ENCODE measurements around the gene SLMAP. TPM values are rescaled to one million over a fixed set of nuclear protein-coding genes. Genes with fewer than 3 reads are reported as not detected.

Gene SLMAP
- total RNA-seq, 1 donor from 2014 or later, result 57.2 TPM

DNA sequence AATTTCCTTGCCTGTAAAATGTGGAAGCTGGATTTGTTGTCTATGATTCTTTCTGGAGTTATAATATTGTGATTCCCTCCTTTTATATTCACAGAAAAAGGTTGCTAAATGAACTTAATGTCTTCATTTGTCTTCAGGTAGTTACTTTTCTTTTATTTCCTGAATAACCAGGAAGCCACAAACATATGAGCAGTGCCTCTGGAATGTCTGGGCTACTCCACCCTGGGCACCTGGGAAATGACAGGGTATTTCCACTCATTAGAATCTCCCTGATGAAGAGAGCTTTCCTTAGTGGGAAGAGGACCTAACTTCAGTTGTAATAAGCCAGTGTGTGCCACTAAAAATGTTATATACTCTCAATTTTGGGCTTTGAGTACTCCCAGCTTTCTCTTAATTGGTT lies 3.8 kb upstream of the SLMAP start:
- DNase-seq (ENCODE audit: low spot score), result no peak

GRCh38 chr3:57753016-57753415 lies 3.1 kb upstream of the SLMAP start:
- no peak for DNase-seq (ENCODE audit: low spot score)

DNA sequence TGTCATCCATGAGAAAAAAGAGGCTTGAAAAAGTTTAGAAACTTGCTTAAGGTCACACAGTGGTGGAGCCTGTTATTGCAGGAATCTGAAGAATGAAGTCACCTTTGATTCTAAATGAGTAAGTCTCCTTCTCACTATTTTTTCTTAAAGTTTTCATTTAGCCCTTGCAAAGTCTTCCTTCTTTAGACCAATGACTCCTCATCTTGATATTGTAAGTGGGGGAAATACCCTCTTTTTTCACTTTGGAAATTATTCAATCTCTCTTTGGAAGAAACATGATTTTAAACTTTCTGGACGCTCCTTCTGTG lies 787 bp upstream of the SLMAP start:
- no peak for DNase-seq (ENCODE audit: low spot score)

DNA sequence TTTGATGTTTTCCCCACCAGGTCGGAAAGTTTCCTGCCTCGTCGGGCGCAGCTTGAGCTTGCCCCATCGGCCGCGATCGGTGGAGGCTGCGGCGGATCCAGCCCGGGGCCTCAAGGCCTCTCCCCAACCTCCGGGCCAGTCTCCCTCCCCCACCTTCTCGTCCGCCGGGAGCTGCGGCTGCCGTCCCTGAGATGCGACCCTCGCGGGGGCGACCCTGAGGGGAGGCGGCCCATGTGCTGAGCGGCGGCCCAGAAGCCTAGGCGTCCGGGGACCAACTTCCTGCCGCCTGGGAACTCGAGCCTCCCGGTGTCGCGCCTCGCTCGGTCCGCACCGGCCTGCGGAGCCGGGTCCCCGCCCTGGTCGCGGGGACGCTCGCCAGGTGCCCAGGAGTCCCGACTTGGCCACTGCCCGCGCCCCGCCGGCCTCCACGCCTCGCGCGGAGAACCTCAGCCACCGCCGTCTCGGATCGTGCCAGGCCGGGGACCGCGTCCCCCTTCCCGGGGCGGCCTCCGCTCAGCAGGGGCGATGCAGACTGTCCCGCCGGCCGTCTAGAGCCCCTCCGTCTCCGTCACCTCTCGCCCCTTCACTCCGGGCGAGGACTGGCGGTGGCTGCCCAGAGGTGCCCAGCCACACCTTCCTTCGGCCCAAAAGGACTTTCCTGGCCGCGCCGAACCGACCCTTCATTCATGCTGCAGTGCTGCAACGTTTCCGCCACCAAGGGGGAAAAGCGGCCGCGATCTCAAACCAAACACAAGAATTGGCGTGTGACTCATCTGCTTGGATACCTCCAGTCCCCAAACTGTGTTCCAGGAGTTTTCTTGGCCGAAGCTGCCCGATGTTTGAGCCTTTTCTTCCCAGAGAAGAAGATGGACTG lies 656 bp downstream of the SLMAP start:
- DNase-seq (ENCODE audit: low spot score), result no peak

- DNase-seq (ENCODE audit: low spot score), result no peak
Observed at GRCh38 chr3:57757642-57758297, 1.7 kb downstream of the SLMAP start.

- no peak for DNase-seq (ENCODE audit: low spot score)
Observed at GRCh38 chr3:57758686-57759085, 2.6 kb downstream of the SLMAP start.

DNA sequence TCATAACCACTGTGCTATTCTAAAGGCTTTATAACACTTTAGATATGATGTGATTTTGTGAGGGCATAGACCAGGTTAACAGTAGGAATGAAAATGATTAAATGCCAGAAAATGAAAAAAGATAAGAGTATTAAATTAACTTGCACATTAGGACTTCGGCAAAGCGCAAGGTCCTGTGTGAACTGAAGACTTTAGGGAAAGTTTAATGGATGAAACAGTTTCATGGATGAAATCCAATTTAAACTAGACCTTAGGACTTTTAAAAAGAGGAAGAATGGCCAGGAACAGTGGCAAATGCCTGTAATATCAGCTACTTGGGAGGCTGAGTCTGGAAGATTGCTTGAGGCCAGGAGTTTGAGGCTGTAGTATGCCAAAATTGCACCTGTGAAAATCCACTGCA lies 8.7 kb downstream of the SLMAP start:
- no peak for DNase-seq (ENCODE audit: low spot score)

- DNase-seq (ENCODE audit: low spot score), result no peak
Observed at GRCh38 chr3:57768595-57768994, 12.5 kb downstream of the SLMAP start.

- DNase-seq (ENCODE audit: low spot score), result no peak
Observed at GRCh38 chr3:57770009-57770827, 14.1 kb downstream of the SLMAP start.

GRCh38 chr3:57772251-57772650 lies 16.1 kb downstream of the SLMAP start:
- DNase-seq (ENCODE audit: low spot score), result no peak

GRCh38 chr3:57777774-57778173 lies 21.7 kb downstream of the SLMAP start:
- DNase-seq (ENCODE audit: low spot score), result no peak

GRCh38 chr3:57778494-57778893 lies 22.4 kb downstream of the SLMAP start:
- DNase-seq (ENCODE audit: low spot score), result no peak

GRCh38 chr3:57779666-57780065 lies 23.6 kb downstream of the SLMAP start:
- no peak for DNase-seq (ENCODE audit: low spot score)

DNA sequence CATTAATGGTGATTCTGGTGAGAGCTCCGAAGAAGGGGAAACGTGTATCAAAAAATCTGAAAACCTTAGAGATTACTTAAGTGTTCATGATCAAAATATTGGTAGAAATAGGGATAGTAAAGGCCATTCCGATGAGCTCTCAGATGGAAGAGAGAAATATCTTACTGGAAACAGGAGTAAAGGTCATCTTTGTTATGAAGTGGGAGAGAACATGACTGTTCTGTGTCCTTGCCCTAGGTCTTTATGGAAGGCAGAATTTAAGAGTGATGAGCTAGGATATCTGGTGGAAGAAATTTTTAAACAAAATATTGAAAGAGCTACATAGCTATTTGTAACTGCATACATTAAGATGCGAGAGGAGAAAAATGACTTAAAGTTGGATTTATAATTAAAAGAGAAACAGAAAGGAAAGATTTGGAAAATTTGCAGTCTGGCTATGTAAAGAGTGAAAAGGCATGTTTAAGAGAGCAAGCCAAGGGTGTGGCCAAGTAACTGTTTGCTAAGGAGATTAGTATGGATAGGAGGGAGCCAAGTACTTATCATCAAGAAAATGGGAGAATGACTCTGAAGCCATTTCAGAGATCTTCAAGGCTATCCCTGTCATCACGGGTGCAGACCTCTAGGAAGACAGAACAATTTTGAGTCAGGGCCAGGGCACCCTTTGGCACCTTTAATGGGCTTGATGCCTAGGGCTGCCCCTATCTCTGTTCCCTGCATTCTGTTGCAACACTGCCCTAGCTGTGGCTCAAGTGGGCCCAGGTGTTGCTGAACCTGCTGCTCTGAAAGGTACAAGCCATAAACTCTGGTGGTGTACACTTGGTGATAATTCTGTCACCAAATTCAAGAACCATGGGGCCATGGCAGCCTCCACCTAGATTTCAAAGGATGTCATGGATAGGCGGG lies 27.3 kb downstream of the SLMAP start:
- no peak for DNase-seq (ENCODE audit: low spot score)

GRCh38 chr3:57784089-57784735 lies 28.1 kb downstream of the SLMAP start:
- no peak for DNase-seq (ENCODE audit: low spot score)

DNA sequence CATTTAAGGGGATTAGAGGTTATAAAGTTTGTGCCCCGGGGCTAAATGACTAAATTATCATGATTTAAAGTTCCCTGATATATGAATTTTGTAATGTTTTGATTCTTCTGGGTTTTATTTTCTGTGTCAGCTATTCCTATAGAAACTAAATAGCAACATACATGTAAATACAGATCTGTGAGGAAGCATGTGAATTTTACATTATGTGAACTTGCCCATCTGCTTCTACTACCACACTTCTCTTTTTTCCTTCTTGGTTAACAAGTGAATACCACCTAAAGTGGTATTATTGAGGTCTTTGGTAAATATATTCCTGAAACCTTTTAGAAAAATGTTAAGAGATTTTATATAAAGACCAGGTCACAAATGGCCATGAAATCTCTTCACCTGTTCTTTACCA lies 29.3 kb downstream of the SLMAP start:
- no peak for DNase-seq (ENCODE audit: low spot score)

DNA sequence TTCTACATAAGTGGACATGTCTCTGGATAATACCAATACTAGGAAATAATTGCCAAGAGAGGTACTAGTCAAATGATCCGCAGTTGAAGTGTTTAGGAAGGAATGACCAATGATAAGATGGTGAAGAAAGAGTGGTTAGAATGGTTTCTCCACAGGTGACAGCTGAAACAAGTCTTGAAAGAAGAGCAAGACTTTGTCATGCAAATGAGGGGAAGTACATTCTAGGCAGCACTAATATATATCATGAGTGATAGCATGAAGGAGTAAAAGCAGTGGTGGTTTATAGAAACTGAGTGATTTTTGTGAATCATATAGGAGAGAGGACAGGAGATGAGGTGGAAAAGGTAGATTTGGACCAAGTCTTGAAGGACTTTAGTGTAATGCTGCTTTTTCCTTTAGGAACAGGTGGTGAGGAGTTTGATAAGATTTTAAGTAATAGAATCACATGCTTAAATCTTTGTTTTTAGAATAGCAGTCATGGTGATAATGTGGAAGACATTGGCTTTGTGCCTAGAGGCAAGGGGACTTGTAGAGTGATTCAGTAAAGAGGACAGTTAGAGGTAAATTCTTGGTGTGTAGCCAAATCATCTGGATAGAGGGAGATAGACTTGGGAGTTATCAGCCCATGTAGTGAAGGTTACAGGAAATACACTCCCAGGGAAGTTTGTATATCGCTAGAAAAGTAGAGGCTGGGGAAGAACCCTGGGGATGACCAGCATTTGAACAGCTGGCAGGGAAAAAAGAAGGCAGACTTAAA lies 31.9 kb downstream of the SLMAP start:
- DNase-seq (ENCODE audit: low spot score), result no peak

DNA sequence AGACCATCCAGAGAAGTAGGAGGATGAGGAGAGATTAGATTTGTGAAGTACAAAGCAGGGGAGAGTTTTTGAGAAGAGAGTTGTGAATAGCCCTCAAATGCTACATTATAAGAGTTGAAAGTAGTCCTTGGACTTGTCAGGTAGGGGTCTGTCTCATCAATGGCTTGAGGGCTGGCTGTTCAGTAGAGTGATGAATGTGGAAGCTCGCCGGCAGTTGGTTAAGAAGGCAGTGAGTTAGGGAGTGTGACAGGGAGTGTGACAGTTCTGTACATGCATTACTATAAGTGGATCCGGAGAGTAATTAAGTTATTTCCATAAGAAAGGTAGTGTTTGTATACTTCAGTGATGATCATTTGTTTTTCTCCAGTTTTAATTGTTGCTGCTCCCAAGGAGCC lies 32.5 kb downstream of the SLMAP start:
- DNase-seq (ENCODE audit: low spot score), result no peak

DNA sequence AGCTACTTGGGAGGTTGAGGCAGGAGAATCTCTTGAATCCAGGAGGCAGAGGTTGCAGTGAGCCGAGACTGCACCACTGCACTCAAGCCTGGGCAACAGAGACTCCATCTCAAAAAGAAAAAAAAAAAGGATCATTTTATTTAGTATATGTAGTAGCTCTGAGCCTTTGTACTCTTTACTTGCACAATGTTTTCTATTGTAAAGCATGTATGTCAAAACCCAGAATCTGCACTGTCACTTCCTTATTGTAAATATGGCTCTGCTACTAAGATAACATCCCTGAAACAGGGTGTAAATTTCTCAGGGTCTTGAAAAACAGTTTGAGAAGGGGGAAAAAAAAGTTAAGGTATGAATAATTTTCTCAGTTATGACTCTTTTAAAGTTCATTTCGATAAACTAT lies 35.1 kb downstream of the SLMAP start:
- no peak for DNase-seq (ENCODE audit: low spot score)

DNA sequence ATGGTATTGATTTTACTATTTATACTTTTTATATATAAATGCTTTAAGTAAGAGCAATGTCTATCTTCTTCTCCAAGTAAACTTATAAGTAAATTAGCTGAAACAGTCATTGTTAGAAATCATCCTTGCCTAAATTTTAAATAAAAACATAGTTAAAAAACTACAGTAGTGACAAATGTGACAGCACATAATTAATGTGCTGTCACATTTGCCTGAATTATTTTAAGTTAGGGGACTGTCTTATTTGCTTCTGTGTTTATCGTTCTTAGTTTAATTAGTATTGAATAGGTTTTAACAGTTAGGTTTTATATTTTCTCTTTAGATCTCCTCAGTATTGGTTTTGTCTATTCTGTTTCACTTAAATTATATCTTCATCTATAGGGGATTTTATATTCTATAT lies 36.1 kb downstream of the SLMAP start:
- DNase-seq (ENCODE audit: low spot score), result no peak
